Smooth muscle cell (in vitro differentiated cells): ENCODE results near the gene CBX6. TPM values are rescaled to one million over a fixed set of nuclear protein-coding genes. Genes with fewer than 3 reads are reported as not detected.
A peak's percentile ranks its signal among the peaks of the same experiment; 100 is the strongest.

Source experiments
- DNase-seq: peaks from one replicate; lab custom pipeline; 2025; ENCODE audit not compliant: unreplicated experiment; lab: John Stamatoyannopoulos, UW
- H2AFZ ChIP-seq: fragments of 200-600 bp; sonication (generic); 2 replicates; pipeline ENCODE4 v1.6.0; 2016; ENCODE audit warnings: antibody characterized with exemption, low read depth, mild to moderate bottlenecking
- H3F3A ChIP-seq: fragments of 200-600 bp; sonication (generic); 2 replicates; pipeline ENCODE4 v1.6.0; 2017; ENCODE audit warnings: antibody characterized with exemption, low read depth
- H3K27ac ChIP-seq: fragments of 200-600 bp; sonication (generic); 2 replicates; pipeline ENCODE4 v1.5.1; 2016; ENCODE audit warnings: low read depth, mild to moderate bottlenecking
- H3K27me3 ChIP-seq: fragments of 200-600 bp; sonication (generic); 2 replicates; pipeline ENCODE4 v1.6.1; 2016; ENCODE audit warnings: low read depth, mild to moderate bottlenecking
- H3K36me3 ChIP-seq: fragments of 200-600 bp; sonication (generic); 2 replicates; pipeline ENCODE4 v1.5.1; 2016; ENCODE audit warnings: low read depth
- H3K4me1 ChIP-seq: fragments of 200-600 bp; sonication (generic); 2 replicates; pipeline ENCODE4 v1.5.1; 2016; ENCODE audit warnings: low read depth
- H3K4me2 ChIP-seq: fragments of 200-600 bp; sonication (generic); 2 replicates; pipeline ENCODE4 v1.6.0; 2016; ENCODE audit warnings: mild to moderate bottlenecking
- H3K4me3 ChIP-seq: fragments of 200-600 bp; sonication (generic); 2 replicates; pipeline ENCODE4 v1.5.1; 2016; ENCODE audit warnings: mild to moderate bottlenecking
- H3K79me2 ChIP-seq: fragments of 200-600 bp; sonication (generic); 2 replicates; pipeline ENCODE4 v1.6.0; 2016; ENCODE audit warnings: low read depth, mild to moderate bottlenecking
- H3K9ac ChIP-seq: fragments of 200-600 bp; sonication (generic); 2 replicates; pipeline ENCODE4 v1.6.0; 2016; ENCODE audit warnings: low read depth
- H3K9me3 ChIP-seq: fragments of 200-600 bp; sonication (generic); replicated peaks from 2 replicates; pipeline ENCODE4 v1.5.1; 2016; ENCODE audit warnings: low read depth
- H4K20me1 ChIP-seq: fragments of 200-600 bp; sonication (generic); 2 replicates; pipeline ENCODE4 v1.6.0; 2016; ENCODE audit warnings: low read depth
- CTCF ChIP-seq: fragments of 200-600 bp; sonication (generic); IDR thresholded peaks from 2 replicates; pipeline ENCODE4 v1.5.1; 2017; ENCODE audit warnings: borderline replicate concordance, mild to moderate bottlenecking, antibody characterized with exemption; ENCODE audit not compliant: insufficient read depth, poor library complexity, severe bottlenecking
- WGBS: methylation state at CpG from one replicate; pipeline ENCODE4 v1.1.7; 2016; ENCODE audit warnings: low lambda C conversion rate; 5-methylcytosine and 5-hydroxymethylcytosine counted together
- polyA plus RNA-seq: library from polyadenylated mRNA; unstranded; fragments of >200 nt; fragmentation: Nextera tagmentation; extraction: Ambion mirVana; gene quantifications from 2 replicates; pipeline ENCODE4 v1.2.1, GENCODE V29; 2016
- total RNA-seq: library from RNA; depleted of rRNA; stranded (reverse); fragments of >200 nt; gene quantifications from 2 replicates; pipeline ENCODE4 v1.2.3, GENCODE V29; 2014

Gene CBX6
- total and polyA plus RNA-seq, 2 experiments from 2014 or later: 11.6 to 23.9 TPM

DNA sequence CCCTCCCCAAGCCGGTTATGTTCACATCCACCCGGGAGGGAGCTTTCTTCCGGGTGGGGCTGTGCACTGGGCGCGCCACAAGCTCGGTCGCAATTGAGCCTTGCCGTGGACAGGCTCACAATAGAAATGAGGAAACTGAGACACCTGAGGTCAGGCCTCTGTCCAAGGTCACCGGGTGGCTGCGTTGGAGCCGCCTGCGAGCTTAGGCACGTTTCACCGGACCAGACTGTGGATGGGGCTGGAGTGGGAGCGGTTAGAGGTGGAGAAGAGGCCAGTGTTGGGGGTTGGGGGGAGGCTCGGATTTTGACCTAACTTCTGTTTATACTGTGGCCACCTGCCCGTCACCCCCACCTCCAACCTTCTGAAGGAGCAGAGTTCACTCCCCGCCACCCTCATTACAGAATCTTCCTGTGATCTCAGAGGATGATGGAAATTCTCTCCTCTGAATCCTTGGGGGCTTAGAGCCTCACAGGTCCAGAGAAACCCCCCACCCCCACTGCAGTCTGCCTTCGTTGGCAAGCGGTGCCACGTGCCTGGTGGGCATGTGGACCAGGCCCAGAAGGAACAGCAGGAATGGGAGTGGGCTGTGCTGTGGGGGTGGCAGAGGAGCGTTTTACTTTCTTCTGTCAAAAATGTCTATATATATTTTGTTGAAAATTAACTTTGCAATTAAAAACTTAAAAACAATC is 27.6 kb downstream of the CBX6 start:
- Histone ChIP-seq H2AFZ (peak overlapping the region; percentile 75), H3K4me1 (no peaks in the 10 kb centered on the region), H4K20me1 (no peaks in the 10 kb centered on the region), H3K4me3 (peak overlapping the region; percentile 46), H3K27ac (no peak overlapping the region), H3K9ac (no peak overlapping the region), H3K4me2 (peak overlapping the region; percentile 83), H3F3A (peaks cover 7% of the 10 kb centered on the region), H3K79me2 (no peaks in the 10 kb centered on the region), H3K27me3 (peaks cover 17% of the 10 kb centered on the region), H3K9me3 (no peaks in the 10 kb centered on the region), H3K36me3 (no peaks in the 10 kb centered on the region)
- TF ChIP-seq CTCF: no peak
- WGBS: 34% methylated on average over 19 of the region's 22 CpGs
- no peak for DNase-seq

DNA sequence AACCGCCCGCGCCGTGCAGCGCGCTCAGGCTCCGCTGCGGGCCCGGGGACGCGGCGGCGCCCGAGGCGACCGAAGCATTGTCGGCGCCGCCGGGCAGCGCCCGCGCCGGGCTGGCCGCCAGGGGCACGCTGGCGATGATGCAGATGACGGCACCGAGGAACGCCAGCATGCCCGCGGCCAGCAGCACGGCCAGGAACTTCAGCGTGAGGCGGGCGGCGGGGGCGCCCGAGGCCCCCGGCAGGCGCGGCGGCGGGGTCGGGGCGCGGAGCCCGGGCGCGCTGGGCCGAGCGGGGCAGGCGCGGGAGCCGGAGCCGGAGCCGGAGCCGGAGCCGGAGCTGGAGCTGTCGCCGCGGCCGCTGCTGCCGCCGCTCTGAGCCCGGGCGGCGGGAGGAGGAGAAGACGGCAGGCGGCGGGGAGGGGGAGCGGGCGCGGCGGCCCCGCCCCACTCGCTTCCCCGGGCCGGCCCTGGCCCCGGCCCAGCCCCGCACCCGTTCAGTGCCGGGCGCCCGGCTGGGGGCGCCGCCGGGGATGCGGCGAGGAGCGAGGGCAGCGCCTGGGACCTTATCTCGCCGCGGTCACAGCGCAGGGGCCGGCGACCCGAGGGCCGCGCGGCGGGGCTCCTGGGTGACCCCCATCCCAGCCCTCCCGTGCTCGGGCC is 28.2 kb downstream of the CBX6 start, which contains the start of gene NPTXR:
NPTXR (minus strand) TSS at position 372 of the 658 bp plus-strand sequence.
- H3K79me2 ChIP-seq: no peaks in the 10 kb centered on the region
- H3K9ac ChIP-seq: no peak within 1 kb of the TSS
- WGBS: 2% methylated on average over 70 of the region's 105 CpGs
- no peak for TF ChIP-seq CTCF
- DNase-seq: peak; percentile 48
- H3K27me3 ChIP-seq: peaks cover 17% of the 10 kb centered on the region
- no peaks in the 10 kb centered on the region for H3K9me3 ChIP-seq
- H3K4me3 ChIP-seq: peak within 1 kb of the TSS; percentile 59
- no peaks in the 10 kb centered on the region for H4K20me1 ChIP-seq
- H2AFZ ChIP-seq: peak within 1 kb of the TSS; percentile 75
- H3K27ac ChIP-seq: no peak within 1 kb of the TSS
- peaks cover 7% of the 10 kb centered on the region for H3F3A ChIP-seq
- H3K4me1 ChIP-seq: no peaks in the 10 kb centered on the region
- no peaks in the 10 kb centered on the region for H3K36me3 ChIP-seq
- peak within 1 kb of the TSS; percentile 86 for H3K4me2 ChIP-seq

DNA sequence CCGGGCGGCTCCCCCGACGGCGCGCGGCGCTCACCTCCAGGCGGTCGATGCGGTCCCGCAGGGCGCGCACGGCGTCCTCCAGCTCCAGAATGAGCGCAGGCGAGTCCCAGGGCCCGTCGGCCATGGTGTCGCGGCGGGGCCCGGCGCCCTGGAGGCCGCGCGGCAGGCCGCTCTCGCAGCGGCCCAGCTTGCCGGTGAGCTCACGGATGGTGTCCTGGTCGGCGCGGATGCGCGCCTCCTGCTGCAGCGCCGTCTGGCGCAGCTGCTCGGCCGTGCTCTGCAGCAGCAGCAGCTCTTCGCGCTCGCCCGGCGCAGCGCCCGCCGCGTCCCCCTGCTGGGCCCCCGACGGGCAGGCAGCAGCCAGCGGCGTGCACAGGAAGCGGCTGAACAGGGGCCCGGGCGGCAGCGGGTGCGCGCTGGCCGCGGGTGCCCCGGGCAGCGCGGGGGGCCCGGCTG is 28.8 kb downstream of the CBX6 start:
- Histone ChIP-seq H4K20me1 (no peaks in the 10 kb centered on the region), H2AFZ (peak overlapping the region; percentile 75)
- 1% methylated on average over 64 of the region's 68 CpGs for WGBS

More for the DNA sequence above, 28.8 kb downstream of the CBX6 start:
- Histone ChIP-seq H3K9me3 (no peaks in the 10 kb centered on the region), H3K27ac (no peak overlapping the region), H3K4me3 (peak overlapping the region; percentile 59), H3K27me3 (peaks cover 17% of the 10 kb centered on the region), H3K9ac (no peak overlapping the region), H3K79me2 (no peaks in the 10 kb centered on the region), H3F3A (peaks cover 7% of the 10 kb centered on the region), H3K4me1 (no peaks in the 10 kb centered on the region), H3K4me2 (peak overlapping the region; percentile 86), H3K36me3 (no peaks in the 10 kb centered on the region)
- DNase-seq: peak; percentile 43
- no peak for TF ChIP-seq CTCF
